ENCODE measurements around the gene NPC1L1. TPM values are rescaled to one million over a fixed set of nuclear protein-coding genes. Genes with fewer than 3 reads are reported as not detected.

The NPC1L1 gene
- total and polyA plus RNA-seq, 2 of the 4 experiments (the other 2 are of a cell fraction): 0.07 TPM; not detected in 1

DNA sequence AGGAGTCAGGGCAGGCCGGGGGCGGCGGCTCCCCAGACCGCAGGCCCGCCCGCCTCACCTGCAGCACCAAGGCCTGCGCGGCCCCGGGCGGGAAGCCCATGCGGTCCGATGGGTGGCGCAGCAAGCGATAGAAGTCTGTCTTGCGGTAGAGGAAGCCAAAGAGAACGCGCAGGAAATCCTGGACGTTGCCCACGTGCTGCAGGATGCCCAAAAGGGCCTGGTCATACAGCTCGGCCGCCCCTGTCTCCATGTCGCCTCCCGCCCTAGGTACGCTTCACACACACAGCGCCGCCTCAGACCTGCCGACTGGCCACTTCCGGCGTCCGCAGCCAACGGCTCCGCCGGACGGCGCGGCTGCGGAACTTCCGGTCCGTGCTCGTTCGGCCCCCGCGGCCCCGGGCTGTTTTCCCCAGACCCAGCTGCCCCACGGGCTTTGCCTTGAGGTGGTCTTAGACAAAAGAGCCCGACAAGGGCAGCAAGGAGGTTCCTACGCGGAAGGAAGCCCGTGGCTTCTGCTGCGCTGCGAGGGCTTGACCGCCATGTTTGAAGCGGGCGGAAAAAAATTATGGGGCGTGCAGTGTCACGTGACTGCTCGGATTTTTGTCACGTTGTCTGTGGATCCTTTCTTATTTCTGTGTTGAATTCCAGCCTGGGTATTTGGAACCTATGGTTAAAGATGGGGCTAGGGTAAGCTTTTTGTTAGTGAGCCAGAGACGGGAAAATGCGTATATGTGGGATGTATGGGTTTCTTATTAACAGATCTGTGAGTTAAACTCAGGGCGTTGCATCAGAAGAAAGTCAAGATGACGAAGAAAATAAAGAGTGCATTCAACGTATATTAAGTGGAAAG is 50.6 kb downstream of the NPC1L1 start, which contains the start of gene NUDCD3:
TSS of gene NUDCD3 (minus strand) at position 308 of the 850 bp plus-strand sequence. CDS start at position 250, 58 bp downstream.
- peak within 1 kb of the TSS; percentile 93 for H4K5ac ChIP-seq (ENCODE audit: low read depth, low read length)
- H2AFZ ChIP-seq (replicated peaks; ENCODE audit: low read length, poor library complexity): peak within 1 kb of the TSS; percentile 99
- H2BK5ac ChIP-seq (ENCODE audit: low read depth, low read length, poor library complexity, severe bottlenecking): peak within 1 kb of the TSS; percentile 96
- H3K4ac ChIP-seq (ENCODE audit: low read depth, low read length): peak within 1 kb of the TSS; percentile 92
- intact Hi-C loops (cut with micrococcal nuclease): loop anchor here (1.0 kb wide), 1 partner anchor 75 kb away; no protein-coding TSS in a partner anchor
- H3K9ac ChIP-seq (ENCODE audit: low read depth, low read length): peak within 1 kb of the TSS; percentile 84
- BruUV-seq (replicated peaks): no TSS peak
- no peaks in the 10 kb centered on the region for H3K9me3 ChIP-seq (ENCODE audit: control insufficient read depth, insufficient read depth, low read length)
- no peaks in the 10 kb centered on the region; the same call in 1 of the 2 replicates for H3K27me3 ChIP-seq (ENCODE audit: control insufficient read depth, insufficient read depth, low read length)
- DNase-seq (peak; percentile 77), ATAC-seq (ENCODE audit: low read depth) (peak; percentile 95)
- peak within 1 kb of the TSS; percentile 94 for H3K4me3 ChIP-seq (ENCODE audit: insufficient read depth, low read depth, low read length)
- peaks cover 2% of the 10 kb centered on the region; the same call in 1 of the 2 replicates for H3K4me1 ChIP-seq (ENCODE audit: control insufficient read depth, insufficient read depth, low read length)
- H2BK15ac ChIP-seq (ENCODE audit: low read depth, low read length): 0 out of 3 replicates have a peak within 1 kb of the TSS, but pooled peaks have one; percentile 4
- H3K27ac ChIP-seq (ENCODE audit: insufficient read depth, low read length): peak within 1 kb of the TSS; percentile 97
- 2% methylated on average over 47 of the region's 63 CpGs; no CpG with 5 or more reads in 1 of the 2 experiments for WGBS, 2 experiments (ENCODE audit: extremely low coverage in 2 of 2, insufficient read length in 1 of 2)
- peak within 1 kb of the TSS; percentile 45; the same call in 1 of the 2 replicates for H2BK20ac ChIP-seq (ENCODE audit: low read depth, low read length)
- H4K8ac ChIP-seq (ENCODE audit: low read depth in 2 of 2, low read length in 2 of 2): peak within 1 kb of the TSS; percentile 80 to 100
- peak within 1 kb of the TSS; percentile 98 for H3K14ac ChIP-seq (replicated peaks; ENCODE audit: low read depth, low read length)
- H4K20me1 ChIP-seq (ENCODE audit: insufficient read depth, low read length): peaks cover 14% of the 10 kb centered on the region; the same call in 1 of the 2 replicates
- in situ Hi-C loops (cut with MboI; ENCODE audit: low sequenced_read_pairs): no loop called here
- peak within 1 kb of the TSS; percentile 99 for H2AK9ac ChIP-seq (replicated peaks; ENCODE audit: low read depth, low read length, poor library complexity)
- H2BK120ac ChIP-seq (ENCODE audit: low read depth, low read length): peak within 1 kb of the TSS; percentile 92
- ChIA-PET CTCF (interaction anchor here (3.0 kb wide), 1 partner anchor 75 kb away, joined by 14 read pairs; no protein-coding TSS in a partner anchor), POLR2A (ENCODE audit: unreplicated experiment) (interaction anchor here (0.5 kb wide), 1 partner anchor 88 kb away, joined by 5 read pairs; no protein-coding TSS in a partner anchor)
- H3K79me1 ChIP-seq (ENCODE audit: low read depth in 1 of 2, low read length in 2 of 2): peaks cover 21 to 45% of the 10 kb centered on the region in 2 experiments
- H2AK5ac ChIP-seq (ENCODE audit: low read depth, low read length): peak within 1 kb of the TSS; percentile 80
- no peaks in the 10 kb centered on the region for H3K36me3 ChIP-seq (ENCODE audit: control insufficient read depth, insufficient read depth, low read length)
- peak within 1 kb of the TSS; percentile 91 for H3K4me2 ChIP-seq (ENCODE audit: low read depth, low read length)
- dilution Hi-C loops (cut with HindIII; ENCODE audit: low sequenced_read_pairs, unreplicated experiment): no loop called here
- H3K18ac ChIP-seq (ENCODE audit: low read depth, low read length): peak within 1 kb of the TSS; percentile 73
- H3K9me1 ChIP-seq (ENCODE audit: insufficient read depth, low read length): peaks cover 16% of the 10 kb centered on the region
- peak within 1 kb of the TSS; percentile 94 for H4K91ac ChIP-seq (ENCODE audit: insufficient read depth, low read depth, low read length)
- H3K23ac ChIP-seq (ENCODE audit: low read depth, low read length): peak within 1 kb of the TSS; percentile 97
- H3K56ac ChIP-seq (ENCODE audit: extremely low read depth, insufficient read depth, low read length): peak within 1 kb of the TSS; percentile 96
- TF ChIP-seq, protein P1, sequence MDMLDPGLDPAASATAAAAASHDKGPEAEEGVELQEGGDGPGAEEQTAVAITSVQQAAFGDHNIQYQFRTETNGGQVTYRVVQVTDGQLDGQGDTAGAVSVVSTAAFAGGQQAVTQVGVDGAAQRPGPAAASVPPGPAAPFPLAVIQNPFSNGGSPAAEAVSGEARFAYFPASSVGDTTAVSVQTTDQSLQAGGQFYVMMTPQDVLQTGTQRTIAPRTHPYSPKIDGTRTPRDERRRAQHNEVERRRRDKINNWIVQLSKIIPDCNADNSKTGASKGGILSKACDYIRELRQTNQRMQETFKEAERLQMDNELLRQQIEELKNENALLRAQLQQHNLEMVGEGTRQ (IDR thresholded peaks at IDR 0.05; ENCODE audit: low read depth, low read length): peak; percentile 98
- TF ChIP-seq CTCF (conservative IDR thresholded peaks at IDR 0.05; ENCODE audit: low read depth, low read length): peak; percentile 11; the same call in 1 of the 2 replicates
- TF ChIP-seq FOS (IDR thresholded peaks at IDR 0.05; ENCODE audit: low read depth, low read length): 0 out of 2 replicates have a peak, but pooled peaks have one; percentile 3
- no peak; the same call in none of the 2 replicates for TF ChIP-seq RAD21 (IDR thresholded peaks at IDR 0.05; ENCODE audit: low read length)
- TF ChIP-seq SMC3 (IDR thresholded peaks at IDR 0.05; ENCODE audit: low read depth, low read length): no peak
- TF ChIP-seq BHLHE40 (IDR thresholded peaks at IDR 0.05; ENCODE audit: low read depth, low read length): peak; percentile 88
- TF ChIP-seq MAZ (IDR thresholded peaks at IDR 0.05; ENCODE audit: borderline replicate concordance, low read depth, low read length): peak; percentile 53; the same call in 1 of the 2 replicates
- peak; percentile 51; the same call in 1 of the 2 replicates for TF ChIP-seq CEBPB (IDR thresholded peaks at IDR 0.05; ENCODE audit: low read depth, low read length)
- no peak for TF ChIP-seq MAFK (IDR thresholded peaks at IDR 0.05; ENCODE audit: low read depth, low read length)
- TF ChIP-seq RFX5 (IDR thresholded peaks at IDR 0.05; ENCODE audit: low read depth, low read length): no peak
- TF ChIP-seq CHD1 (IDR thresholded peaks at IDR 0.05; ENCODE audit: low read depth, low read length): no peak
- TF ChIP-seq, protein P2, sequence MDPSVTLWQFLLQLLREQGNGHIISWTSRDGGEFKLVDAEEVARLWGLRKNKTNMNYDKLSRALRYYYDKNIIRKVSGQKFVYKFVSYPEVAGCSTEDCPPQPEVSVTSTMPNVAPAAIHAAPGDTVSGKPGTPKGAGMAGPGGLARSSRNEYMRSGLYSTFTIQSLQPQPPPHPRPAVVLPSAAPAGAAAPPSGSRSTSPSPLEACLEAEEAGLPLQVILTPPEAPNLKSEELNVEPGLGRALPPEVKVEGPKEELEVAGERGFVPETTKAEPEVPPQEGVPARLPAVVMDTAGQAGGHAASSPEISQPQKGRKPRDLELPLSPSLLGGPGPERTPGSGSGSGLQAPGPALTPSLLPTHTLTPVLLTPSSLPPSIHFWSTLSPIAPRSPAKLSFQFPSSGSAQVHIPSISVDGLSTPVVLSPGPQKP (IDR thresholded peaks at IDR 0.05; ENCODE audit: borderline replicate concordance, low read depth, low read length): 0 out of 2 replicates have a peak, but pooled peaks have one; percentile 49
